HUES48 (cell line): ENCODE data around the gene PPP1R16B.

Experiments
- H3K27ac ChIP-seq: one replicate; pipeline ENCODE4 v1.7.0; 2013; ENCODE audit warnings: low read depth, low read length, inconsistent platforms
- H3K27me3 ChIP-seq: 2 replicates; pipeline ENCODE4 v1.6.1; 2013; ENCODE audit warnings: mild to moderate bottlenecking, low read length; ENCODE audit not compliant: control insufficient read depth, insufficient read depth
- H3K36me3 ChIP-seq: 2 replicates; pipeline ENCODE4 v1.6.1; 2013; ENCODE audit warnings: low read length; ENCODE audit not compliant: control insufficient read depth, insufficient read depth
- H3K4me1 ChIP-seq: 2 replicates; pipeline ENCODE4 v1.6.1; 2013; ENCODE audit warnings: mild to moderate bottlenecking, low read length; ENCODE audit not compliant: control insufficient read depth, insufficient read depth
- H3K4me3 ChIP-seq: 2 replicates; pipeline ENCODE4 v1.5.1; 2013; ENCODE audit warnings: mild to moderate bottlenecking, low read depth, low read length
- H3K9ac ChIP-seq: 2 replicates; pipeline ENCODE4 v1.6.1; 2013; ENCODE audit warnings: mild to moderate bottlenecking, low read depth, low read length, moderate library complexity
- H3K9me3 ChIP-seq: 2 replicates; pipeline ENCODE4 v1.6.1; 2013; ENCODE audit warnings: low read length; ENCODE audit not compliant: control insufficient read depth, insufficient read depth

Gene PPP1R16B

GRCh38 chr20:38900606-38901005 lies 95.1 kb downstream of the PPP1R16B start:
- no peaks in the 10 kb centered on the region for H3K9me3 ChIP-seq
- H3K36me3 ChIP-seq: peaks cover 18% of the 10 kb centered on the region
- no peaks in the 10 kb centered on the region for H3K27me3 ChIP-seq
- no peaks in the 10 kb centered on the region for H3K4me1 ChIP-seq
- H3K9ac ChIP-seq: no peak overlapping the region
- H3K27ac ChIP-seq: no peak overlapping the region
- H3K4me3 ChIP-seq: no peak overlapping the region

GRCh38 chr20:38902601-38903000 lies 97.1 kb downstream of the PPP1R16B start:
- Histone ChIP-seq H3K27me3 (no peaks in the 10 kb centered on the region), H3K36me3 (peaks cover 16% of the 10 kb centered on the region), H3K9ac (no peak overlapping the region), H3K4me1 (no peaks in the 10 kb centered on the region), H3K9me3 (no peaks in the 10 kb centered on the region), H3K4me3 (no peak overlapping the region), H3K27ac (no peak overlapping the region)

GRCh38 chr20:38903335-38903734 lies 97.8 kb downstream of the PPP1R16B start:
- Histone ChIP-seq H3K27ac (no peak overlapping the region), H3K36me3 (peaks cover 22% of the 10 kb centered on the region), H3K4me3 (no peak overlapping the region), H3K9me3 (no peaks in the 10 kb centered on the region), H3K4me1 (no peaks in the 10 kb centered on the region), H3K27me3 (no peaks in the 10 kb centered on the region), H3K9ac (no peak overlapping the region)

GRCh38 chr20:38905375-38905774 lies 99.9 kb downstream of the PPP1R16B start:
- H3K36me3 ChIP-seq: peaks cover 27% of the 10 kb centered on the region
- H3K4me1 ChIP-seq: no peaks in the 10 kb centered on the region
- no peak overlapping the region for H3K4me3 ChIP-seq
- H3K9me3 ChIP-seq: no peaks in the 10 kb centered on the region
- no peaks in the 10 kb centered on the region for H3K27me3 ChIP-seq
- H3K9ac ChIP-seq: no peak overlapping the region
- no peak overlapping the region for H3K27ac ChIP-seq

GRCh38 chr20:38907918-38908677 lies 102.6 kb downstream of the PPP1R16B start:
- no peak overlapping the region for H3K27ac ChIP-seq
- H3K9me3 ChIP-seq: no peaks in the 10 kb centered on the region
- H3K27me3 ChIP-seq: no peaks in the 10 kb centered on the region
- H3K36me3 ChIP-seq: peaks cover 17% of the 10 kb centered on the region
- H3K4me3 ChIP-seq: no peak overlapping the region
- H3K4me1 ChIP-seq: no peaks in the 10 kb centered on the region
- no peak overlapping the region for H3K9ac ChIP-seq

- no peaks in the 10 kb centered on the region for H3K36me3 ChIP-seq
- no peaks in the 10 kb centered on the region for H3K9me3 ChIP-seq
- H3K4me3 ChIP-seq: no peak overlapping the region
- no peak overlapping the region for H3K27ac ChIP-seq
- no peaks in the 10 kb centered on the region for H3K4me1 ChIP-seq
- no peak overlapping the region for H3K9ac ChIP-seq
- no peaks in the 10 kb centered on the region for H3K27me3 ChIP-seq
Measured at GRCh38 chr20:38915355-38915754, 109.9 kb downstream of the PPP1R16B start.

- Histone ChIP-seq H3K27me3 (no peaks in the 10 kb centered on the region), H3K4me1 (no peaks in the 10 kb centered on the region), H3K9ac (no peak overlapping the region), H3K36me3 (no peaks in the 10 kb centered on the region), H3K9me3 (no peaks in the 10 kb centered on the region), H3K27ac (no peak overlapping the region), H3K4me3 (no peak overlapping the region)
Measured at GRCh38 chr20:38917657-38918056, 112.2 kb downstream of the PPP1R16B start.

GRCh38 chr20:38918172-38918571 lies 112.7 kb downstream of the PPP1R16B start:
- Histone ChIP-seq H3K27ac (no peak overlapping the region), H3K9ac (no peak overlapping the region), H3K9me3 (no peaks in the 10 kb centered on the region), H3K4me1 (no peaks in the 10 kb centered on the region), H3K4me3 (no peak overlapping the region), H3K36me3 (no peaks in the 10 kb centered on the region), H3K27me3 (no peaks in the 10 kb centered on the region)

GRCh38 chr20:38919683-38920082 lies 114.2 kb downstream of the PPP1R16B start:
- no peaks in the 10 kb centered on the region for H3K27me3 ChIP-seq
- H3K4me3 ChIP-seq: no peak overlapping the region
- no peak overlapping the region for H3K9ac ChIP-seq
- no peaks in the 10 kb centered on the region for H3K9me3 ChIP-seq
- H3K4me1 ChIP-seq: no peaks in the 10 kb centered on the region
- no peak overlapping the region for H3K27ac ChIP-seq
- H3K36me3 ChIP-seq: no peaks in the 10 kb centered on the region

- Histone ChIP-seq H3K36me3 (no peaks in the 10 kb centered on the region), H3K27me3 (no peaks in the 10 kb centered on the region)
Measured at GRCh38 chr20:38920411-38920810, 114.9 kb downstream of the PPP1R16B start.

GRCh38 chr20:38920851-38921250 lies 115.4 kb downstream of the PPP1R16B start:
- no peak overlapping the region for H3K27ac ChIP-seq
- H3K27me3 ChIP-seq: no peaks in the 10 kb centered on the region
- no peaks in the 10 kb centered on the region for H3K4me1 ChIP-seq
- no peak overlapping the region for H3K4me3 ChIP-seq
- H3K9ac ChIP-seq: no peak overlapping the region
- no peaks in the 10 kb centered on the region for H3K9me3 ChIP-seq
- no peaks in the 10 kb centered on the region for H3K36me3 ChIP-seq

More at GRCh38 chr20:38920411-38920810, 114.9 kb downstream of the PPP1R16B start:
- Histone ChIP-seq H3K4me3 (no peak overlapping the region), H3K4me1 (no peaks in the 10 kb centered on the region), H3K9me3 (no peaks in the 10 kb centered on the region), H3K27ac (no peak overlapping the region), H3K9ac (no peak overlapping the region)
